Gastrocnemius medialis (tissue), 4 donors: ENCODE data around the gene MEIOB. TPM values are rescaled to one million over a fixed set of nuclear protein-coding genes. Genes with fewer than 3 reads are reported as not detected.

Source experiments
- ATAC-seq, 2 donors: fragments of 150-250 bp; one replicate each; pipeline ENCODE4 v1.9.1; 2016
- DNase-seq, 2 donors: peaks; one replicate each; pipeline ENCODE4 v3.0.0-alpha.2; 2019
- H3K27ac ChIP-seq, 4 donors: fragments of 200-600 bp; sonication (generic); 1 replicate in 1 of 4; 2 replicates in 3 of 4; pipeline ENCODE4 v1.5.1; 2016 to 2018; ENCODE audit warnings: mild to moderate bottlenecking in 2 of 4, moderate library complexity in 1 of 4
- H3K27me3 ChIP-seq, 3 donors: fragments of 200-600 bp; sonication (generic) in 2 of 3; 1 replicate in 1 of 3; 2 replicates in 2 of 3; pipeline versions ENCODE4 v1.5.1 to v1.6.0; 2016 to 2019; ENCODE audit warnings: mild to moderate bottlenecking in 1 of 3, moderate library complexity in 1 of 3
- H3K36me3 ChIP-seq, 2 donors: fragments of 200-600 bp; sonication (generic) in 1 of 2; one replicate each; pipeline ENCODE4 v1.5.1; 2017 to 2018
- H3K4me1 ChIP-seq, 2 donors: fragments of 200-600 bp; sonication (generic) in 1 of 2; one replicate each; pipeline ENCODE4 v1.5.1; 2016 to 2017; ENCODE audit warnings: mild to moderate bottlenecking in 2 of 2
- H3K4me3 ChIP-seq, 4 donors: fragments of 200-600 bp; sonication (generic) in 3 of 4; 1 replicate in 1 of 4; 2 replicates in 3 of 4; pipeline ENCODE4 v1.5.1; 2016 to 2019; ENCODE audit warnings: mild to moderate bottlenecking in 2 of 4
- H3K9me3 ChIP-seq, 3 donors: fragments of 200-600 bp; sonication (generic) in 2 of 3; 1 replicate in 1 of 3; 2 replicates in 2 of 3; pipeline ENCODE4 v1.5.1; 2016 to 2019
- POLR2A ChIP-seq, 2 donors: fragments of 450-650 bp; IDR thresholded peaks; one replicate each; pipeline ENCODE4 v1.6.1; 2017; ENCODE audit warnings: antibody characterized with exemption in 2 of 2, mild to moderate bottlenecking in 2 of 2, moderate library complexity in 2 of 2
- in situ Hi-C, 4 donors: fragments of 200-750 bp; cut with MboI; loops; one replicate each; pipeline versions ENCODE4 v1.15.0 to v1.8.0; 2017; ENCODE audit warnings: low sequenced_read_pairs in 4 of 4
- intact Hi-C: fragments of 100-400 bp; cut with DNase I; formaldehyde crosslinking; loops from one replicate; pipeline ENCODE4 v1.15.1; 2023; ENCODE audit warnings: low total_unique reads
- total RNA-seq, 4 donors: library from RNA; depleted of rRNA; stranded (reverse); fragments of >200 nt; gene quantifications; one replicate each; pipeline versions ENCODE4 v1.1.0 to v1.2.3, GENCODE V29; 2016
- TF ChIP-seq, protein P1 (sequence below), 5 experiments: fragments of 450-650 bp in 3 of 5; fragments of 200-600 bp in 2 of 5; sonication (generic) in 2 of 5; IDR thresholded peaks in 4 of 5; conservative IDR thresholded peaks in 1 of 5; 1 replicate in 4 of 5; 2 replicates in 1 of 5; pipeline ENCODE4 v1.5.1; 2016 to 2019; ENCODE audit warnings: antibody characterized with exemption in 5 of 5, mild to moderate bottlenecking in 3 of 5, moderate library complexity in 3 of 5

The MEIOB gene
- total RNA-seq, 4 donors from 2014 or later = not detected

GRCh38 chr16:1918351-1919326 is 46.7 kb upstream of the MEIOB start, which contains the start of gene HS3ST6:
HS3ST6 (minus strand) TSS chr16:1918415; CDS start chr16:1918323, 92 bp downstream.
- TF ChIP-seq, protein P1, sequence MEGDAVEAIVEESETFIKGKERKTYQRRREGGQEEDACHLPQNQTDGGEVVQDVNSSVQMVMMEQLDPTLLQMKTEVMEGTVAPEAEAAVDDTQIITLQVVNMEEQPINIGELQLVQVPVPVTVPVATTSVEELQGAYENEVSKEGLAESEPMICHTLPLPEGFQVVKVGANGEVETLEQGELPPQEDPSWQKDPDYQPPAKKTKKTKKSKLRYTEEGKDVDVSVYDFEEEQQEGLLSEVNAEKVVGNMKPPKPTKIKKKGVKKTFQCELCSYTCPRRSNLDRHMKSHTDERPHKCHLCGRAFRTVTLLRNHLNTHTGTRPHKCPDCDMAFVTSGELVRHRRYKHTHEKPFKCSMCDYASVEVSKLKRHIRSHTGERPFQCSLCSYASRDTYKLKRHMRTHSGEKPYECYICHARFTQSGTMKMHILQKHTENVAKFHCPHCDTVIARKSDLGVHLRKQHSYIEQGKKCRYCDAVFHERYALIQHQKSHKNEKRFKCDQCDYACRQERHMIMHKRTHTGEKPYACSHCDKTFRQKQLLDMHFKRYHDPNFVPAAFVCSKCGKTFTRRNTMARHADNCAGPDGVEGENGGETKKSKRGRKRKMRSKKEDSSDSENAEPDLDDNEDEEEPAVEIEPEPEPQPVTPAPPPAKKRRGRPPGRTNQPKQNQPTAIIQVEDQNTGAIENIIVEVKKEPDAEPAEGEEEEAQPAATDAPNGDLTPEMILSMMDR (IDR thresholded peaks at IDR 0.05 in 4 of 5, conservative IDR thresholded peaks at IDR 0.05 in 1 of 5) = no peak
- no peak for TF ChIP-seq POLR2A (IDR thresholded peaks at IDR 0.05)
- H3K4me1 ChIP-seq = no peaks in the 10 kb centered on the region
- no peak for DNase-seq
- peaks cover 73 to 80% (median 77%) of the 10 kb centered on the region in 3 donors for H3K27me3 ChIP-seq
- intact Hi-C loops (no loop called here), in situ Hi-C loops (no loop called here)
- no peaks in the 10 kb centered on the region for H3K9me3 ChIP-seq
- H3K36me3 ChIP-seq = no peaks in the 10 kb centered on the region
- no peak within 1 kb of the TSS for H3K4me3 ChIP-seq
- ATAC-seq = no peak
- H3K27ac ChIP-seq = no peak within 1 kb of the TSS

GRCh38 chr16:1917665-1918350 is 45.8 kb upstream of the MEIOB start:
- Histone ChIP-seq H3K27me3 (peaks cover 64 to 72% (median 68%) of the 10 kb centered on the region in 3 donors), H3K36me3 (no peaks in the 10 kb centered on the region), H3K4me3 (no peak overlapping the region), H3K4me1 (no peaks in the 10 kb centered on the region), H3K27ac (no peak overlapping the region), H3K9me3 (no peaks in the 10 kb centered on the region)
- in situ Hi-C loops = no loop called here
- ATAC-seq (no peak), DNase-seq (no peak)
- TF ChIP-seq POLR2A (IDR thresholded peaks at IDR 0.05) = no peak
- TF ChIP-seq, protein P1 (IDR thresholded peaks at IDR 0.05 in 4 of 5, conservative IDR thresholded peaks at IDR 0.05 in 1 of 5) = no peak
- intact Hi-C loops = no loop called here

DNA sequence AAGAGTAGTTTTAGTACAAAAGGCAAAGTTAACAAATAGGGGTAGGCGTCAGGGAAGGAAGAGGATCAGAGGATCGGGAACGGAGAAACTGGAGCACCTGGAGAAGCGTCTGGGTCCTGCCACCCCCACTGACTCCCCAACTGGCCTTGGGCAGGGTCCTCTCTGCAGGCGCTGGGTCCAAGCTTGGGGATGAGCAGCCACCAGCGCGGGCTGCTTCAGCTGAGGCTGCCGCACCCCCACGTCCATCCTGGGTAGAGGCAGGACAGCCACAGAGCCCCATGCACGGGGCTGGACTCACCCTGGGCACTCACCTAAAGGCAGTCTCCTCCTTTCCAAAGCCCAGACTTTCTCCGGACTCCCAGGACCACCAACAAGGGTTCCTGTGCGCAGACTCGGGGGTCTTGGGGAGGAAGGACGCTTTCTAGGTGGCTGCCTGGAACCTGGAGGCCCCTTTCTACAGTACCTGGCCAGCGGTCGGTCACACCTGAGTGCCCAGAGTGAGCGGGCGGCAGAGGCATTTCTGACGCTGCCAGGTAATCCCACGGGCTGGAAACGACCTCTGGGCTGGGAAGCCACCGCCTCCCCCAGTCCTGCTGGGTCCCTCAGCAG is 45.2 kb upstream of the MEIOB start:
- H3K4me1 ChIP-seq = no peaks in the 10 kb centered on the region
- intact Hi-C loops (no loop called here), in situ Hi-C loops (no loop called here)
- ATAC-seq (no peak), DNase-seq (no peak)
- H3K4me3 ChIP-seq = no peak overlapping the region
- TF ChIP-seq POLR2A (IDR thresholded peaks at IDR 0.05) = no peak
- TF ChIP-seq, protein P1 (IDR thresholded peaks at IDR 0.05 in 4 of 5, conservative IDR thresholded peaks at IDR 0.05 in 1 of 5) = no peak
- H3K36me3 ChIP-seq = no peaks in the 10 kb centered on the region
- H3K27ac ChIP-seq = no peak overlapping the region
- no peaks in the 10 kb centered on the region for H3K9me3 ChIP-seq
- H3K27me3 ChIP-seq = peaks cover 58 to 65% (median 64%) of the 10 kb centered on the region in 3 donors

DNA sequence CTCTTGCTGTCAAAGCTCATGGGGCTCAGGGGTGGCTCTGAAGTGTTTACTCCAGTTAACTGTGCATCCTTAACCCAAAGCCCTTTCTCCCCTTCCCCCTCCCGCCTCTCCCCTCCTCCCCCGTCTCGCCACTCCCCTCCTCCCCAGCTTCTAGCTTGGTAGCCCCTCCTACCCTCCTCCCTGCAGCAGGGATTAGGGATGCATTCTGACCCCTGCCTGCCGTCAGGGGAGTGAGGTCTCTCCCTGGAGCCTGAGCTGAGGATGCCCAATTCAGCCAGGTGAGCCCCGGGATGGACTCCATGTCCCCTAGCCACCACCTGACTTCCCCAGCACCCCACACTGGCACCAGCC is 44.7 kb upstream of the MEIOB start:
- ATAC-seq (no peak), DNase-seq (no peak)
- no peaks in the 10 kb centered on the region for H3K36me3 ChIP-seq
- TF ChIP-seq POLR2A (IDR thresholded peaks at IDR 0.05) = no peak
- TF ChIP-seq, protein P1 (IDR thresholded peaks at IDR 0.05 in 4 of 5, conservative IDR thresholded peaks at IDR 0.05 in 1 of 5) = no peak
- in situ Hi-C loops (no loop called here), intact Hi-C loops (no loop called here)
- H3K27ac ChIP-seq = no peak overlapping the region
- peaks cover 52 to 60% (median 59%) of the 10 kb centered on the region in 3 donors for H3K27me3 ChIP-seq
- H3K9me3 ChIP-seq = no peaks in the 10 kb centered on the region
- H3K4me1 ChIP-seq = no peaks in the 10 kb centered on the region
- H3K4me3 ChIP-seq = no peak overlapping the region
